K562 (cell line): ENCODE measurements around the gene KDF1. TPM values are rescaled to one million over a fixed set of nuclear protein-coding genes. Genes with fewer than 3 reads are reported as not detected.

ENCODE experiments used
- CUX1 ChIP-seq: fragments of 200-800 bp; sonication (Bioruptor generic); IDR thresholded peaks from 2 replicates; pipeline ENCODE4 v1.6.1; 2016; ENCODE audit warnings: missing genetic modification characterization, missing compliant biosample characterization
- E4F1 ChIP-seq: fragments of 250-450 bp; sonication (Bioruptor Pico); IDR thresholded peaks from 2 replicates; pipeline ENCODE4 v1.5.0; 2021; ENCODE audit warnings: mild to moderate bottlenecking, borderline replicate concordance
- EGR1 ChIP-seq: fragments of 450-650 bp; conservative IDR thresholded peaks from 2 replicates; pipeline ENCODE4 v1.6.1; 2017; ENCODE audit warnings: mild to moderate bottlenecking
- FOXA3 ChIP-seq, 2 experiments: fragments of 450-650 bp in 1 of 2; sonication (generic) in 1 of 2; formaldehyde crosslinking; IDR thresholded peaks in 1 of 2; conservative IDR thresholded peaks in 1 of 2; 2 replicates each; pipeline versions ENCODE4 v1.4.0 to v1.8.0; 2020 to 2022; ENCODE audit warnings: mild to moderate bottlenecking in 2 of 2, missing genetic modification reagents in 1 of 2
- FOXM1 ChIP-seq, 2 experiments: fragments of 450-650 bp in 1 of 2; sonication (generic) in 1 of 2; formaldehyde crosslinking in 1 of 2; IDR thresholded peaks; 2 replicates each; pipeline versions ENCODE4 v1.6.1 to v1.9.0; 2017 to 2022; ENCODE audit warnings: low read depth in 2 of 2, mild to moderate bottlenecking in 2 of 2, missing genetic modification reagents in 1 of 2, moderate library complexity in 1 of 2
- NR4A1 ChIP-seq, 2 experiments: fragments of 250-450 bp in 1 of 2; fragments of 450-650 bp in 1 of 2; sonication (Bioruptor Pico) in 1 of 2; IDR thresholded peaks; 2 replicates each; pipeline versions ENCODE4 v1.4.0 to v1.6.1; 2016 to 2020; ENCODE audit warnings: mild to moderate bottlenecking in 2 of 2, missing compliant biosample characterization in 1 of 2, missing genetic modification characterization in 1 of 2, moderate library complexity in 1 of 2
- NRF1 ChIP-seq, 2 experiments: fragments of 450-650 bp; IDR thresholded peaks in 1 of 2; conservative IDR thresholded peaks in 1 of 2; 2 replicates each; pipeline ENCODE4 v1.6.1; 2014; ENCODE audit warnings: mild to moderate bottlenecking in 2 of 2
- PBX2 ChIP-seq, 2 experiments: IDR thresholded peaks in 1 of 2; conservative IDR thresholded peaks in 1 of 2; 2 replicates each; pipeline ENCODE4 v1.6.1; 2016; ENCODE audit warnings: low read depth in 2 of 2, mild to moderate bottlenecking in 1 of 2, missing compliant biosample characterization in 1 of 2, missing genetic modification characterization in 1 of 2, moderate library complexity in 1 of 2
- SIN3B ChIP-seq: fragments of 450-650 bp; IDR thresholded peaks from 2 replicates; pipeline ENCODE4 v1.6.1; 2017; ENCODE audit warnings: low read depth, mild to moderate bottlenecking, moderate library complexity
- TGIF2 ChIP-seq: sonication (generic); formaldehyde crosslinking; IDR thresholded peaks from 2 replicates; pipeline ENCODE4 v1.8.1; 2022; ENCODE audit warnings: mild to moderate bottlenecking, missing genetic modification reagents, moderate library complexity
- ZNF280A ChIP-seq: fragments of 450-650 bp; IDR thresholded peaks from 2 replicates; pipeline ENCODE4 v1.6.1; 2018; ENCODE audit warnings: mild to moderate bottlenecking, low read depth; ENCODE audit not compliant: partially characterized antibody
- polyA plus RNA-seq, 8 experiments: library from polyadenylated mRNA; depleted of rRNA in 4 of 8; stranded (reverse) in 5 of 8; unstranded in 3 of 8; fragments of >200 nt; fragmentation: Nextera tagmentation in 2 of 8; fragmentation: Illumina TruSeq in 1 of 8; extraction: Ambion mirVana in 2 of 8; extraction: Trizol in 1 of 8; gene quantifications; 2 replicates each; pipeline versions ENCODE4 v1.2.1 to v1.2.3, GENCODE V29; 2011 to 2014; ENCODE audit warnings: inconsistent platforms in 1 of 8, missing spikeins in 1 of 8
- total RNA-seq, 7 experiments: library from RNA; depleted of rRNA in 6 of 7; stranded (reverse); fragments of >200 nt in 6 of 7; fragmentation: Illumina TruSeq in 2 of 7; extraction: Trizol in 2 of 7; gene quantifications; 2 replicates each; pipeline versions ENCODE4 v1.2.1 to v1.2.3, GENCODE V29; 2011 to 2021; ENCODE audit warnings: low replicate concordance in 1 of 7

Gene KDF1
- total and polyA plus RNA-seq, 9 of the 15 experiments (the other 6 are each of a cell fraction or from before 2014, with no cell fraction given): 0.38 to 1.9 (median 0.83) TPM

- TF ChIP-seq PBX2 (CRISPR knock-in tag; IDR thresholded peaks at IDR 0.05; ENCODE audit: low read depth) (no peak), PBX2 (tag; conservative IDR thresholded peaks at IDR 0.05; ENCODE audit: low read depth) (peak; percentile 78), ZNF280A (no peak), NRF1 (conservative IDR thresholded peaks at IDR 0.05 in 1 of 2, IDR thresholded peaks at IDR 0.05 in 1 of 2) (peak; percentile 95 to 96), NR4A1 (CRISPR knock-in tag; IDR thresholded peaks at IDR 0.05) (0 out of 2 replicates have a peak, but pooled peaks have one; percentile 81), NR4A1 (tag; IDR thresholded peaks at IDR 0.05) (no peak), SIN3B (peak; percentile 86), E4F1 (CRISPR knock-in tag) (no peak), EGR1 (no peak; the same call in 1 of the 2 replicates), TGIF2 (CRISPR knock-in tag) (no peak), FOXA3 (CRISPR knock-in tag; conservative IDR thresholded peaks at IDR 0.05 in 1 of 2, IDR thresholded peaks at IDR 0.05 in 1 of 2) (peak in 1 of 2 experiments; percentile 38; a peak in 1 of 4 replicates), CUX1 (CRISPR knock-in tag) (peak; percentile 43; the same call in 1 of the 2 replicates), FOXM1 (IDR thresholded peaks at IDR 0.05; ENCODE audit: low read depth) (no peak), FOXM1 (CRISPR knock-in tag; IDR thresholded peaks at IDR 0.05; ENCODE audit: low read depth) (peak; percentile 93; the same call in 1 of the 2 replicates)
Measured at GRCh38 chr1:26921540-26922430, 38.5 kb downstream of the KDF1 start, which contains the start of gene NUDC (continued).
